ENCODE data around the gene SRPK2.

The SRPK2 gene

GRCh38 chr7:105216786-105217185, 171.9 kb downstream of the SRPK2 start:
- Histone ChIP-seq H3K9me2 (replicated peaks; ENCODE audit: low read depth, low read length) (no peaks in the 10 kb centered on the region), H4K20me1 (ENCODE audit: insufficient read depth, low read length, poor library complexity, severe bottlenecking) (peaks cover 40% of the 10 kb centered on the region), H3K4me1 (ENCODE audit: insufficient read depth, low read length, poor library complexity, severe bottlenecking) (peaks cover 14% of the 10 kb centered on the region), H3F3A (ENCODE audit: low read depth) (no peaks in the 10 kb centered on the region), H2AFZ (ENCODE audit: low read length) (no peak overlapping the region), H3K9me3 (ENCODE audit: insufficient read depth, low read depth, low read length) (no peaks in the 10 kb centered on the region), H3K36me3 (ENCODE audit: insufficient read depth, low read length) (no peaks in the 10 kb centered on the region), H3K4me2 (ENCODE audit: low read depth, low read length, poor library complexity, severe bottlenecking) (no peak overlapping the region), H3K9ac (ENCODE audit: low read depth, low read length, poor library complexity, severe bottlenecking) (no peak overlapping the region), H3K79me2 (ENCODE audit: insufficient read depth, low read length) (peaks cover 98% of the 10 kb centered on the region), H3K4me3 (ENCODE audit: low read length, poor library complexity, severe bottlenecking) (no peak overlapping the region), H3K27me3 (ENCODE audit: insufficient read depth, low read length, poor library complexity, severe bottlenecking) (no peaks in the 10 kb centered on the region)
- TF ChIP-seq CTCF (conservative IDR thresholded peaks at IDR 0.05; ENCODE audit: low read length) (no peak), EZH2phosphoT487 (IDR thresholded peaks at IDR 0.05; ENCODE audit: borderline replicate concordance) (no peak)

- Histone ChIP-seq H3K4me1 (ENCODE audit: insufficient read depth, low read length, poor library complexity, severe bottlenecking) (peaks cover 8% of the 10 kb centered on the region), H3K27me3 (ENCODE audit: insufficient read depth, low read length, poor library complexity, severe bottlenecking) (no peaks in the 10 kb centered on the region), H4K20me1 (ENCODE audit: insufficient read depth, low read length, poor library complexity, severe bottlenecking) (peaks cover 35% of the 10 kb centered on the region), H3K79me2 (ENCODE audit: insufficient read depth, low read length) (peaks cover 98% of the 10 kb centered on the region), H3F3A (ENCODE audit: low read depth) (no peaks in the 10 kb centered on the region), H3K9ac (ENCODE audit: low read depth, low read length, poor library complexity, severe bottlenecking) (no peak overlapping the region), H3K9me2 (replicated peaks; ENCODE audit: low read depth, low read length) (no peaks in the 10 kb centered on the region), H3K4me3 (ENCODE audit: low read length, poor library complexity, severe bottlenecking) (no peak overlapping the region), H2AFZ (ENCODE audit: low read length) (no peak overlapping the region), H3K36me3 (ENCODE audit: insufficient read depth, low read length) (no peaks in the 10 kb centered on the region), H3K9me3 (ENCODE audit: insufficient read depth, low read depth, low read length) (peaks cover 5% of the 10 kb centered on the region; the same call in 1 of the 2 replicates), H3K4me2 (ENCODE audit: low read depth, low read length, poor library complexity, severe bottlenecking) (no peak overlapping the region)
- TF ChIP-seq CTCF (conservative IDR thresholded peaks at IDR 0.05; ENCODE audit: low read length) (no peak), EZH2phosphoT487 (IDR thresholded peaks at IDR 0.05; ENCODE audit: borderline replicate concordance) (no peak)
Measured at GRCh38 chr7:105215821-105216220, 172.9 kb downstream of the SRPK2 start.

DNA sequence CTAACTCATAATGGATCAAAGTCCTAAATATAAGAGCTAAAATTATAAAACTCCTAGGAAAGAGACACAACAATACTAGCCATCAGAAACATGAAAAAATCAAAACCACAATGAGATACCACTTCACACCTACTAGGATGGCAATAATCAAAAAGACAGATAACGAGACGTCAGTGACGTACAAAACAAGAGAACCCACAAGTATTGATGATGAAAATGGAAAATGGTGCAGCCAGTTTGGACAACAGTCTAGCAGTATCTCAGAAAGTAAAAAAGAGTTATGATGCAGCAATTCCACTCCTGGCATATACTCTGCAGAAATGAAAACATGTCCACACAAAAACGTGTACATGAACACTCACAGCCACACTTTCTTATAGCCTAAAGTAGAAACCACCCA, 173.5 kb downstream of the SRPK2 start:
- Histone ChIP-seq H3K9me2 (replicated peaks; ENCODE audit: low read depth, low read length) (no peaks in the 10 kb centered on the region), H3K27me3 (ENCODE audit: insufficient read depth, low read length, poor library complexity, severe bottlenecking) (no peaks in the 10 kb centered on the region), H3K79me2 (ENCODE audit: insufficient read depth, low read length) (peaks cover 98% of the 10 kb centered on the region), H4K20me1 (ENCODE audit: insufficient read depth, low read length, poor library complexity, severe bottlenecking) (peaks cover 35% of the 10 kb centered on the region), H3K4me1 (ENCODE audit: insufficient read depth, low read length, poor library complexity, severe bottlenecking) (peaks cover 8% of the 10 kb centered on the region), H3K4me2 (ENCODE audit: low read depth, low read length, poor library complexity, severe bottlenecking) (no peak overlapping the region), H3K9me3 (ENCODE audit: insufficient read depth, low read depth, low read length) (peaks cover 5% of the 10 kb centered on the region; the same call in 1 of the 2 replicates), H2AFZ (ENCODE audit: low read length) (no peak overlapping the region), H3K4me3 (ENCODE audit: low read length, poor library complexity, severe bottlenecking) (no peak overlapping the region), H3K9ac (ENCODE audit: low read depth, low read length, poor library complexity, severe bottlenecking) (no peak overlapping the region), H3K36me3 (ENCODE audit: insufficient read depth, low read length) (no peaks in the 10 kb centered on the region), H3F3A (ENCODE audit: low read depth) (no peaks in the 10 kb centered on the region)
- TF ChIP-seq EZH2phosphoT487 (IDR thresholded peaks at IDR 0.05; ENCODE audit: borderline replicate concordance) = no peak
- no peak for TF ChIP-seq CTCF (conservative IDR thresholded peaks at IDR 0.05; ENCODE audit: low read length)

Data from Loucy (cell line).